ENCODE measurements around the gene SNX1. TPM values are rescaled to one million over a fixed set of nuclear protein-coding genes. Genes with fewer than 3 reads are reported as not detected.

SNX1 gene
- total RNA-seq, 2 donors from 2014 or later, result 54.5 to 63.0 TPM

- WGBS, 2 experiments (ENCODE audit: insufficient coverage in 1 of 2, insufficient read length in 1 of 2), result 91 to 98% methylated on average over 1 to 2 of the region's 3 CpGs
- peaks cover 4% of the 10 kb centered on the region for H3K9me3 ChIP-seq (ENCODE audit: control insufficient read depth, low read length)
- H3K27me3 ChIP-seq (ENCODE audit: control insufficient read depth, insufficient read depth, low read length, poor library complexity, severe bottlenecking), result no peaks in the 10 kb centered on the region
- H3K27me3 Mint-ChIP-seq (ENCODE audit: insufficient read depth), result no peaks in the 10 kb centered on the region
- no peak overlapping the region for H3K4me3 ChIP-seq (ENCODE audit: low read length)
- DNase-seq, result no peak
- no peak overlapping the region for H3K4me3 Mint-ChIP-seq
- TF ChIP-seq, protein P1, sequence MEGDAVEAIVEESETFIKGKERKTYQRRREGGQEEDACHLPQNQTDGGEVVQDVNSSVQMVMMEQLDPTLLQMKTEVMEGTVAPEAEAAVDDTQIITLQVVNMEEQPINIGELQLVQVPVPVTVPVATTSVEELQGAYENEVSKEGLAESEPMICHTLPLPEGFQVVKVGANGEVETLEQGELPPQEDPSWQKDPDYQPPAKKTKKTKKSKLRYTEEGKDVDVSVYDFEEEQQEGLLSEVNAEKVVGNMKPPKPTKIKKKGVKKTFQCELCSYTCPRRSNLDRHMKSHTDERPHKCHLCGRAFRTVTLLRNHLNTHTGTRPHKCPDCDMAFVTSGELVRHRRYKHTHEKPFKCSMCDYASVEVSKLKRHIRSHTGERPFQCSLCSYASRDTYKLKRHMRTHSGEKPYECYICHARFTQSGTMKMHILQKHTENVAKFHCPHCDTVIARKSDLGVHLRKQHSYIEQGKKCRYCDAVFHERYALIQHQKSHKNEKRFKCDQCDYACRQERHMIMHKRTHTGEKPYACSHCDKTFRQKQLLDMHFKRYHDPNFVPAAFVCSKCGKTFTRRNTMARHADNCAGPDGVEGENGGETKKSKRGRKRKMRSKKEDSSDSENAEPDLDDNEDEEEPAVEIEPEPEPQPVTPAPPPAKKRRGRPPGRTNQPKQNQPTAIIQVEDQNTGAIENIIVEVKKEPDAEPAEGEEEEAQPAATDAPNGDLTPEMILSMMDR (conservative IDR thresholded peaks at IDR 0.05), result no peak
- no peak overlapping the region for H3K9ac ChIP-seq (ENCODE audit: extremely low read depth, low read length, poor library complexity, severe bottlenecking)
- peaks cover 31% of the 10 kb centered on the region for H3K36me3 Mint-ChIP-seq (ENCODE audit: low read depth)
- no peak overlapping the region for H3K27ac Mint-ChIP-seq
- H3K9me3 Mint-ChIP-seq, result peaks cover under 1% of the 10 kb centered on the region
- H3K36me3 ChIP-seq (ENCODE audit: control insufficient read depth, insufficient read depth, low read length), result peaks cover 33% of the 10 kb centered on the region
- no peak overlapping the region for H3K27ac ChIP-seq (ENCODE audit: low read depth, low read length)
- H3K4me1 Mint-ChIP-seq, result no peaks in the 10 kb centered on the region
- no peaks in the 10 kb centered on the region for H3K4me1 ChIP-seq (ENCODE audit: control insufficient read depth, insufficient read depth, low read length)
These were observed 13.0 kb upstream of the SNX1 start for GRCh38 chr15:64082757-64083156.

- peaks cover 22% of the 10 kb centered on the region for H3K36me3 ChIP-seq (ENCODE audit: control insufficient read depth, insufficient read depth, low read length)
- no peak overlapping the region for H3K27ac Mint-ChIP-seq
- 91 to 93% methylated on average over 11 to 12 of the region's 12 CpGs for WGBS, 2 experiments (ENCODE audit: insufficient coverage in 1 of 2, insufficient read length in 1 of 2)
- peaks cover 34% of the 10 kb centered on the region for H3K36me3 Mint-ChIP-seq (ENCODE audit: low read depth)
- no peaks in the 10 kb centered on the region for H3K27me3 ChIP-seq (ENCODE audit: control insufficient read depth, insufficient read depth, low read length, poor library complexity, severe bottlenecking)
- peaks cover 10% of the 10 kb centered on the region for H3K4me1 Mint-ChIP-seq
- no peaks in the 10 kb centered on the region for H3K4me1 ChIP-seq (ENCODE audit: control insufficient read depth, insufficient read depth, low read length)
- peaks cover 4% of the 10 kb centered on the region for H3K9me3 Mint-ChIP-seq
- H3K27ac ChIP-seq (ENCODE audit: low read depth, low read length), result no peak overlapping the region
- DNase-seq, result no peak
- H3K9ac ChIP-seq (ENCODE audit: extremely low read depth, low read length, poor library complexity, severe bottlenecking), result no peak overlapping the region
- TF ChIP-seq, protein P1 (conservative IDR thresholded peaks at IDR 0.05), result no peak
- H3K27me3 Mint-ChIP-seq (ENCODE audit: insufficient read depth), result peaks cover 2% of the 10 kb centered on the region
- H3K4me3 Mint-ChIP-seq, result no peak overlapping the region
- H3K9me3 ChIP-seq (ENCODE audit: control insufficient read depth, low read length), result peaks cover 10% of the 10 kb centered on the region
- no peak overlapping the region for H3K4me3 ChIP-seq (ENCODE audit: low read length)
These were observed 6.1 kb upstream of the SNX1 start for GRCh38 chr15:64089543-64090280.

DNA sequence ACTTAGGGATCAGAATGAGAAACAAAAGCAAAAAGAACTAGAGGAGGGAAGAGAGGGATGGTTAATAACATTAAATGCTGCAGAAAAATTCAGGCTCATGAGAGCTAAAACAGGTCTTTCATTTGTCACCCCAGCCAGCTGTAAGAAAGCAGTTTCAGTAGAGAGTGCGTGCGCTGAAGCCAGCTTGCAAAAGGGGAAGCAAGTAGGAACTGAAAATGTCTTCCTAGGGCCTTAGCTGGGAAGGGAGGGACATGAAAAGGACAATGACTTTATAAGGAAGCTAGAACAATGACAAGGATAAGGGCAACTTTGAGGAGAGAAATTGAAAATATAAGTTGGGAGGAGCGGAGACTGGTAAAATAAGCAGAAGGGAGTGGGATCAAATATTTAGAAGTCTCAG is 5.3 kb upstream of the SNX1 start:
- no peak overlapping the region for H3K4me3 Mint-ChIP-seq
- H3K36me3 ChIP-seq (ENCODE audit: control insufficient read depth, insufficient read depth, low read length), result peaks cover 22% of the 10 kb centered on the region
- peaks cover 10% of the 10 kb centered on the region for H3K9me3 ChIP-seq (ENCODE audit: control insufficient read depth, low read length)
- peaks cover 34% of the 10 kb centered on the region for H3K36me3 Mint-ChIP-seq (ENCODE audit: low read depth)
- no peak for DNase-seq
- peaks cover 2% of the 10 kb centered on the region for H3K27me3 Mint-ChIP-seq (ENCODE audit: insufficient read depth)
- H3K4me1 Mint-ChIP-seq, result peaks cover 10% of the 10 kb centered on the region
- H3K9ac ChIP-seq (ENCODE audit: extremely low read depth, low read length, poor library complexity, severe bottlenecking), result no peak overlapping the region
- no peak overlapping the region for H3K27ac ChIP-seq (ENCODE audit: low read depth, low read length)
- no peaks in the 10 kb centered on the region for H3K4me1 ChIP-seq (ENCODE audit: control insufficient read depth, insufficient read depth, low read length)
- no peaks in the 10 kb centered on the region for H3K27me3 ChIP-seq (ENCODE audit: control insufficient read depth, insufficient read depth, low read length, poor library complexity, severe bottlenecking)
- peak overlapping the region; percentile 3 for H3K27ac Mint-ChIP-seq
- peaks cover 4% of the 10 kb centered on the region for H3K9me3 Mint-ChIP-seq
- 92 to 100% methylated on average over 3 of the region's 3 CpGs for WGBS, 2 experiments (ENCODE audit: insufficient coverage in 1 of 2, insufficient read length in 1 of 2)
- no peak overlapping the region for H3K4me3 ChIP-seq (ENCODE audit: low read length)
- TF ChIP-seq, protein P1 (conservative IDR thresholded peaks at IDR 0.05), result no peak
